Measurements from ENCODE around the gene RAE1.

The RAE1 gene

GRCh38 chr20:57322476-57322875 lies 28.6 kb upstream of the RAE1 start:
- Histone ChIP-seq H3K9ac (ENCODE audit: low read length) (no peak overlapping the region), H3K27me3 (ENCODE audit: insufficient read depth, low read length, poor library complexity) (no peaks in the 10 kb centered on the region), H3K4me1 (ENCODE audit: control insufficient read depth, low read depth, low read length) (peaks cover 6% of the 10 kb centered on the region), H3K4ac (ENCODE audit: low read depth, low read length) (no peak overlapping the region), H4K5ac (ENCODE audit: low read length) (no peak overlapping the region), H3K18ac (ENCODE audit: low read length) (no peak overlapping the region), H3K79me1 (ENCODE audit: low read length) (no peaks in the 10 kb centered on the region), H3K27ac (ENCODE audit: low read depth, low read length) (no peak overlapping the region), H2AK5ac (ENCODE audit: low read length) (no peak overlapping the region), H3K23ac (ENCODE audit: low read length) (no peak overlapping the region), H2BK15ac (replicated peaks; ENCODE audit: low read depth) (no peak overlapping the region), H4K8ac (ENCODE audit: low read depth, low read length) (no peak overlapping the region), H3K56ac (ENCODE audit: low read length) (no peak overlapping the region), H2BK120ac (ENCODE audit: low read depth, low read length) (no peak overlapping the region), H3K4me2 (ENCODE audit: low read length) (no peak overlapping the region), H3K36me3 (ENCODE audit: control insufficient read depth, insufficient read depth, low read length) (no peaks in the 10 kb centered on the region), H3K4me3 (ENCODE audit: low read length) (no peak overlapping the region), H3K79me2 (ENCODE audit: control insufficient read depth, insufficient read depth, low read length) (no peaks in the 10 kb centered on the region), H2BK5ac (ENCODE audit: low read length) (no peak overlapping the region)
- no CpG with 5 or more reads among the region's 2 CpGs for WGBS (ENCODE audit: extremely low coverage, insufficient coverage, low lambda C conversion rate)
- DNase-seq: no peak

- Histone ChIP-seq H3K9ac (ENCODE audit: low read length) (no peak overlapping the region), H4K5ac (ENCODE audit: low read length) (no peak overlapping the region), H3K4me3 (ENCODE audit: low read length) (no peak overlapping the region), H2BK5ac (ENCODE audit: low read length) (no peak overlapping the region), H3K27me3 (ENCODE audit: insufficient read depth, low read length, poor library complexity) (no peaks in the 10 kb centered on the region), H3K56ac (ENCODE audit: low read length) (no peak overlapping the region), H3K79me1 (ENCODE audit: low read length) (no peaks in the 10 kb centered on the region), H4K8ac (ENCODE audit: low read depth, low read length) (no peak overlapping the region), H2BK15ac (replicated peaks; ENCODE audit: low read depth) (no peak overlapping the region), H3K18ac (ENCODE audit: low read length) (no peak overlapping the region), H3K23ac (ENCODE audit: low read length) (no peak overlapping the region), H2BK120ac (ENCODE audit: low read depth, low read length) (no peak overlapping the region), H3K27ac (ENCODE audit: low read depth, low read length) (no peak overlapping the region), H3K4me2 (ENCODE audit: low read length) (no peak overlapping the region), H3K79me2 (ENCODE audit: control insufficient read depth, insufficient read depth, low read length) (no peaks in the 10 kb centered on the region), H2AK5ac (ENCODE audit: low read length) (no peak overlapping the region), H3K4me1 (ENCODE audit: control insufficient read depth, low read depth, low read length) (peaks cover 6% of the 10 kb centered on the region), H3K36me3 (ENCODE audit: control insufficient read depth, insufficient read depth, low read length) (no peaks in the 10 kb centered on the region), H3K4ac (ENCODE audit: low read depth, low read length) (no peak overlapping the region)
- WGBS (ENCODE audit: extremely low coverage, insufficient coverage, low lambda C conversion rate): no CpG with 5 or more reads among the region's 6 CpGs
- peak; percentile 93 for DNase-seq
Measured at GRCh38 chr20:57323034-57323433, 28.0 kb upstream of the RAE1 start.

- no peak overlapping the region for H2AK5ac ChIP-seq (ENCODE audit: low read length)
- no peak overlapping the region for H3K18ac ChIP-seq (ENCODE audit: low read length)
- H3K79me2 ChIP-seq (ENCODE audit: control insufficient read depth, insufficient read depth, low read length): no peaks in the 10 kb centered on the region
- no peak overlapping the region for H3K4ac ChIP-seq (ENCODE audit: low read depth, low read length)
- H3K23ac ChIP-seq (ENCODE audit: low read length): no peak overlapping the region
- H3K4me3 ChIP-seq (ENCODE audit: low read length): no peak overlapping the region
- H3K27ac ChIP-seq (ENCODE audit: low read depth, low read length): no peak overlapping the region
- no peak overlapping the region for H4K5ac ChIP-seq (ENCODE audit: low read length)
- no peaks in the 10 kb centered on the region for H3K27me3 ChIP-seq (ENCODE audit: insufficient read depth, low read length, poor library complexity)
- no peak overlapping the region for H3K56ac ChIP-seq (ENCODE audit: low read length)
- H3K4me2 ChIP-seq (ENCODE audit: low read length): no peak overlapping the region
- H3K4me1 ChIP-seq (ENCODE audit: control insufficient read depth, low read depth, low read length): peaks cover 6% of the 10 kb centered on the region
- DNase-seq: no peak
- H2BK15ac ChIP-seq (replicated peaks; ENCODE audit: low read depth): no peak overlapping the region
- H2BK120ac ChIP-seq (ENCODE audit: low read depth, low read length): no peak overlapping the region
- H2BK5ac ChIP-seq (ENCODE audit: low read length): no peak overlapping the region
- WGBS (ENCODE audit: extremely low coverage, insufficient coverage, low lambda C conversion rate): no CpG with 5 or more reads among the region's 12 CpGs
- H4K8ac ChIP-seq (ENCODE audit: low read depth, low read length): no peak overlapping the region
- H3K36me3 ChIP-seq (ENCODE audit: control insufficient read depth, insufficient read depth, low read length): no peaks in the 10 kb centered on the region
- no peaks in the 10 kb centered on the region for H3K79me1 ChIP-seq (ENCODE audit: low read length)
- no peak overlapping the region for H3K9ac ChIP-seq (ENCODE audit: low read length)
Measured at GRCh38 chr20:57325632-57326356, 25.3 kb upstream of the RAE1 start.

- Histone ChIP-seq H3K18ac (ENCODE audit: low read length) (no peak overlapping the region), H3K9ac (ENCODE audit: low read length) (no peak overlapping the region), H3K4me1 (ENCODE audit: control insufficient read depth, low read depth, low read length) (peaks cover 6% of the 10 kb centered on the region), H3K36me3 (ENCODE audit: control insufficient read depth, insufficient read depth, low read length) (no peaks in the 10 kb centered on the region), H3K79me2 (ENCODE audit: control insufficient read depth, insufficient read depth, low read length) (no peaks in the 10 kb centered on the region), H2AK5ac (ENCODE audit: low read length) (no peak overlapping the region), H4K8ac (ENCODE audit: low read depth, low read length) (no peak overlapping the region), H4K5ac (ENCODE audit: low read length) (no peak overlapping the region), H3K27ac (ENCODE audit: low read depth, low read length) (no peak overlapping the region), H3K4me2 (ENCODE audit: low read length) (no peak overlapping the region), H2BK15ac (replicated peaks; ENCODE audit: low read depth) (no peak overlapping the region), H2BK5ac (ENCODE audit: low read length) (no peak overlapping the region), H3K4me3 (ENCODE audit: low read length) (no peak overlapping the region), H3K79me1 (ENCODE audit: low read length) (no peaks in the 10 kb centered on the region), H3K27me3 (ENCODE audit: insufficient read depth, low read length, poor library complexity) (no peaks in the 10 kb centered on the region), H3K23ac (ENCODE audit: low read length) (no peak overlapping the region), H3K4ac (ENCODE audit: low read depth, low read length) (no peak overlapping the region), H3K56ac (ENCODE audit: low read length) (no peak overlapping the region), H2BK120ac (ENCODE audit: low read depth, low read length) (no peak overlapping the region)
- no CpG with 5 or more reads among the region's 8 CpGs for WGBS (ENCODE audit: extremely low coverage, insufficient coverage, low lambda C conversion rate)
- DNase-seq: peak; percentile 81
Measured at GRCh38 chr20:57326667-57327455, 24.2 kb upstream of the RAE1 start.

GRCh38 chr20:57327820-57328219 lies 23.2 kb upstream of the RAE1 start:
- Histone ChIP-seq H3K56ac (ENCODE audit: low read length) (no peak overlapping the region), H3K9ac (ENCODE audit: low read length) (no peak overlapping the region), H4K5ac (ENCODE audit: low read length) (no peak overlapping the region), H3K23ac (ENCODE audit: low read length) (peak overlapping the region; percentile 20), H3K79me2 (ENCODE audit: control insufficient read depth, insufficient read depth, low read length) (no peaks in the 10 kb centered on the region), H3K27me3 (ENCODE audit: insufficient read depth, low read length, poor library complexity) (no peaks in the 10 kb centered on the region), H3K4me2 (ENCODE audit: low read length) (no peak overlapping the region), H3K4me3 (ENCODE audit: low read length) (no peak overlapping the region), H2BK15ac (replicated peaks; ENCODE audit: low read depth) (no peak overlapping the region), H3K4ac (ENCODE audit: low read depth, low read length) (no peak overlapping the region), H3K36me3 (ENCODE audit: control insufficient read depth, insufficient read depth, low read length) (no peaks in the 10 kb centered on the region), H4K8ac (ENCODE audit: low read depth, low read length) (no peak overlapping the region), H3K18ac (ENCODE audit: low read length) (no peak overlapping the region), H3K27ac (ENCODE audit: low read depth, low read length) (no peak overlapping the region), H2BK5ac (ENCODE audit: low read length) (no peak overlapping the region), H3K79me1 (ENCODE audit: low read length) (no peaks in the 10 kb centered on the region), H2AK5ac (ENCODE audit: low read length) (no peak overlapping the region), H2BK120ac (ENCODE audit: low read depth, low read length) (no peak overlapping the region), H3K4me1 (ENCODE audit: control insufficient read depth, low read depth, low read length) (peaks cover 3% of the 10 kb centered on the region)
- WGBS (ENCODE audit: extremely low coverage, insufficient coverage, low lambda C conversion rate): no CpG with 5 or more reads among the region's 6 CpGs
- DNase-seq: no peak
